Uterus (tissue), 4 donors: ENCODE data around the gene KIF26B. TPM values are rescaled to one million over a fixed set of nuclear protein-coding genes. Genes with fewer than 3 reads are reported as not detected.

Experiments
- DNase-seq, 2 donors: peaks; one replicate each; pipeline ENCODE4 v3.0.0-alpha.2; 2019 to 2020
- H3K27ac ChIP-seq, 2 donors: fragments of 200-600 bp; sonication (generic); 1 replicate in 1 of 2; 2 replicates in 1 of 2; pipeline ENCODE4 v1.5.1; 2016 to 2018
- H3K27me3 ChIP-seq, 2 donors: fragments of 200-600 bp; sonication (generic); one replicate each; pipeline ENCODE4 v1.5.1; 2018 to 2019; ENCODE audit warnings: control low read depth in 1 of 2
- H3K36me3 ChIP-seq, 2 donors: fragments of 200-600 bp; sonication (generic); one replicate each; pipeline ENCODE4 v1.5.1; 2019; ENCODE audit warnings: control low read depth in 1 of 2
- H3K4me1 ChIP-seq, 2 donors: fragments of 200-600 bp; sonication (generic); one replicate each; pipeline ENCODE4 v1.5.1; 2018 to 2019; ENCODE audit warnings: control low read depth in 1 of 2
- H3K4me3 ChIP-seq, 2 donors: fragments of 200-600 bp; sonication (generic); 1 replicate in 1 of 2; 2 replicates in 1 of 2; pipeline ENCODE4 v1.5.1; 2018 to 2019; ENCODE audit warnings: mild to moderate bottlenecking in 1 of 2
- H3K9me3 ChIP-seq, 2 donors: fragments of 200-600 bp; sonication (generic); one replicate each; pipeline ENCODE4 v1.5.1; 2019; ENCODE audit warnings: control low read depth in 1 of 2
- CTCF ChIP-seq, 4 experiments: fragments of 200-600 bp in 2 of 4; fragments of 450-650 bp in 2 of 4; sonication (generic) in 2 of 4; IDR thresholded peaks; one replicate each; pipeline ENCODE4 v1.5.1; 2016 to 2019; ENCODE audit warnings: antibody characterized with exemption in 4 of 4, mild to moderate bottlenecking in 2 of 4, moderate library complexity in 1 of 4
- POLR2A ChIP-seq, 2 donors: fragments of 450-650 bp; IDR thresholded peaks; one replicate each; pipeline ENCODE4 v1.6.1; 2016; ENCODE audit warnings: antibody characterized with exemption in 2 of 2, mild to moderate bottlenecking in 1 of 2, moderate library complexity in 1 of 2
- intact Hi-C: fragments of 100-400 bp; cut with DNase I; formaldehyde crosslinking; loops from one replicate; pipeline ENCODE4 v1.15.1; 2023; ENCODE audit warnings: low total_unique reads
- total RNA-seq, 4 donors: library from RNA; depleted of rRNA in 3 of 4; stranded (reverse); fragments of >200 nt in 3 of 4; gene quantifications; one replicate each; pipeline versions ENCODE4 v1.1.0 to v1.2.4, GENCODE V29; 2014 to 2023
- donor health status: DM: yes; HTN: yes; CAD: no.

Gene KIF26B
- total RNA-seq, 4 donors from 2014 or later: 0.27 to 17.4 (median 1.3) TPM; not detected in 1

DNA sequence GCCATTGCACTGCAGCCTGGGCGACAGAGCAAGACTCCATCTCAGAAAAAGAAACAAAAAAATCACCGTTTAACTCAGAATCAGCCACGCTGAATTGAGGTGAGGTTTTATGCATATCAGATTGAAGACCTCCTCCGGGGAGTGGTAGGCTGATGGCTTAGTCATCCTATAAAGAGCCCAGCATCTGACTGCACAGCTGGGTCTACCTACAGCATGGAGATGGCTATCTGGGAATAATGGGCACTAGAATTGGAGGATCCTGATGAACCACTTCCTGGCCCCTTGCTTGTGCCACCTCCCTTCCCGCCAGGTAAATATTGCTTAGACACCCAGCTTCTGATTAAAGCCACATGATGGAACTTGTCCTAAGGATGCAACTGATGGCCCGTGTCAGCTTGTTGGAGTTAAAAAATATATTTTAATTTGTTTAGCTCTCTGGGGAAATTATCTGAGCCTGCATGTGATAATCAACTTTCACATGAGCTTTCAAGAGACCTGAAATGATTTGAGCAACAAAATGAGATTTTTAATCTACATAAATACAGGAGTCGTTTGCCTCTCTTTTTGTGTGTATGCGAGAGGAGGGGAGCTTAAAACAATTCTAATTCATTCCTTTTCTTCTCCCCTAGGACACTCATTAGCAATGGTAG is 157.2 kb downstream of the KIF26B start:
- Histone ChIP-seq H3K36me3 (no peaks in the 10 kb centered on the region), H3K4me1 (no peaks in the 10 kb centered on the region), H3K4me3 (no peak overlapping the region), H3K9me3 (no peaks in the 10 kb centered on the region), H3K27me3 (no peaks in the 10 kb centered on the region), H3K27ac (no peak overlapping the region)
- DNase-seq: no peak
- no peak for TF ChIP-seq CTCF (IDR thresholded peaks at IDR 0.05)
- TF ChIP-seq POLR2A (IDR thresholded peaks at IDR 0.05): no peak
- intact Hi-C loops: no loop called here

DNA sequence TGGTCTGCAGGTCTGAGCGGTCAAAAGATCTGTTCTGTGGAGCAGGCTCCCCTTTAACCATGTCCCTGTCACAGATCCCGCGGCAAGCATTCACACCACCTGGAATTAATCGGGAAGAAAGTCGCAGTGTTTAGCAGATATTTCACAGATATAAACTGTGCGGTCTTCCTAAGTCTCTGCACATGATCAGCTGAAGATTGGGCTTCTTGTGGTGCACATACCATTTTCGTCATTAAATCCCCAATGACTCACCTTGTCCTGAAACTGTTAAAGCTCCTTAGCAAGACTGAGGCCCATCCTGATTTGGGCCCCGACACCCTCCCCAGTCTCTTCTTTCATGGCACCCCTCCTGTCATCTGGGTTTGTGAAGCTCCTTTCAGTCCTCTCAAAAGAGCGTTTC is 158.8 kb downstream of the KIF26B start:
- Histone ChIP-seq H3K27me3 (no peaks in the 10 kb centered on the region), H3K36me3 (no peaks in the 10 kb centered on the region), H3K4me1 (no peaks in the 10 kb centered on the region), H3K9me3 (no peaks in the 10 kb centered on the region), H3K4me3 (no peak overlapping the region), H3K27ac (no peak overlapping the region)
- intact Hi-C loops: no loop called here
- no peak for DNase-seq
- no peak for TF ChIP-seq POLR2A (IDR thresholded peaks at IDR 0.05)
- no peak for TF ChIP-seq CTCF (IDR thresholded peaks at IDR 0.05)

DNA sequence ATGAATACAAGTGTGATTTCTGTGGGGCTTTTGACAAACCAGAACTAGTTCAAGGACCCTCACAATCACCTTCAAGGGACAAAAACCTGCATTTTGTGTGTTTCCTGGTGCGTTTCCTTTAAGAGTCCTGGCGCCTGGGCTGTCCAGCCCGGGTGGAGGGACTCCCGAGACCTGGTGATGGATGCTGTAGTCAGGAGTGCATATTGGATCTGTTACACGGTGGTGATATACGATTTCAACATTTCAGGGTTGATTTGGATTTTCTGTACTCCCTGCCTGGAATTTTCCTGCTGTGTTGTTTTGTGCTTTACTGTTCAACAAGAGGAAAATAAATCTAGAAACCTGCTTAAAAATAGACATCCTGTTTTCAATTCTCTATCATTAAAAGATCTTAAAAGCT is 162.0 kb downstream of the KIF26B start:
- no peak for DNase-seq
- H3K9me3 ChIP-seq: no peaks in the 10 kb centered on the region
- intact Hi-C loops: no loop called here

DNA sequence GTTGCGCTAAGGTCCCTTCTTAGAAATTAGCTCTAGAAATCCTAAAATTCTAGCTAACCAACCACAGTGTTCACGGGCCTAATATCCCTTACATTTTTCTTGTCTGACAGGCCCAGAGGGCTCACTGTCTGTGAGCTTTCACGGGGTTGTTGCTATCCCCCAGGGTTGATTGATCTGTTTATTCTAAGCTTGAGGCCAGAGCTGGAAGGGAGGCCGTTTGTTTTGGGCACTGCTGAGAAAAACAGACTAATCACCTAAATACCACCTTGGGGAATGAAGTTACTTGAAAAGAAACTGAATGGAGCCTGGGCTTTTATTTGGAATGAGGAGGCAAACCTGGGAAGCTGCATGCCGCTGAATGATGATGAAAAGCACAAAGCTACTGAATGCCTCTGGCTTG is 162.4 kb downstream of the KIF26B start:
- no peaks in the 10 kb centered on the region for H3K36me3 ChIP-seq
- H3K9me3 ChIP-seq: no peaks in the 10 kb centered on the region
- no peak overlapping the region for H3K27ac ChIP-seq
- no peak for TF ChIP-seq POLR2A (IDR thresholded peaks at IDR 0.05)
- TF ChIP-seq CTCF (IDR thresholded peaks at IDR 0.05): no peak
- H3K4me1 ChIP-seq: no peaks in the 10 kb centered on the region
- intact Hi-C loops: no loop called here
- H3K27me3 ChIP-seq: no peaks in the 10 kb centered on the region
- no peak for DNase-seq
- H3K4me3 ChIP-seq: no peak overlapping the region

More for the DNA sequence above, 162.0 kb downstream of the KIF26B start:
- no peak overlapping the region for H3K27ac ChIP-seq
- no peak overlapping the region for H3K4me3 ChIP-seq
- TF ChIP-seq CTCF (IDR thresholded peaks at IDR 0.05) (no peak), POLR2A (IDR thresholded peaks at IDR 0.05) (no peak)
- no peaks in the 10 kb centered on the region for H3K4me1 ChIP-seq
- H3K27me3 ChIP-seq: no peaks in the 10 kb centered on the region
- no peaks in the 10 kb centered on the region for H3K36me3 ChIP-seq

GRCh38 chr1:245319094-245319493 is 164.3 kb downstream of the KIF26B start:
- Histone ChIP-seq H3K4me1 (no peaks in the 10 kb centered on the region), H3K4me3 (no peak overlapping the region)

More at GRCh38 chr1:245319094-245319493, 164.3 kb downstream of the KIF26B start:
- Histone ChIP-seq H3K9me3 (no peaks in the 10 kb centered on the region), H3K36me3 (no peaks in the 10 kb centered on the region), H3K27me3 (no peaks in the 10 kb centered on the region), H3K27ac (no peak overlapping the region)
- no peak for DNase-seq
- TF ChIP-seq CTCF (IDR thresholded peaks at IDR 0.05) (no peak), POLR2A (IDR thresholded peaks at IDR 0.05) (no peak)
- intact Hi-C loops: no loop called here
